ENCODE data around the gene SOD2. TPM values are rescaled to one million over a fixed set of nuclear protein-coding genes. Genes with fewer than 3 reads are reported as not detected.

The SOD2 gene
- total and polyA plus RNA-seq, 2 of the 13 experiments (the other 11 are each of a cell fraction or from before 2014, with no cell fraction given), result 304 to 309 TPM

- 0 out of 2 replicates have a peak, but pooled peaks have one; percentile 19 for TF ChIP-seq ZKSCAN1 (IDR thresholded peaks at IDR 0.05; ENCODE audit: low read length)
- TF ChIP-seq DBP (CRISPR knock-in tag; IDR thresholded peaks at IDR 0.05; ENCODE audit: not compliant biosample characterization), result peak; percentile 99
- peak; percentile 99 for TF ChIP-seq PHF8 (CRISPR knock-in tag; IDR thresholded peaks at IDR 0.05)
- TF ChIP-seq RBAK (CRISPR knock-in tag; IDR thresholded peaks at IDR 0.05), result 0 out of 2 replicates have a peak, but pooled peaks have one; percentile 64
- peak; percentile 89 for TF ChIP-seq TEAD3 (CRISPR knock-in tag; optimal IDR thresholded peaks at IDR 0.05; ENCODE audit: borderline replicate concordance)
- peak; percentile 100 for TF ChIP-seq ZNF782 (CRISPR knock-in tag; IDR thresholded peaks at IDR 0.05; ENCODE audit: borderline replicate concordance)
- TF ChIP-seq SRSF9 (IDR thresholded peaks at IDR 0.05; ENCODE audit: borderline replicate concordance, insufficient read depth, low read depth, low read length, poor library complexity, severe bottlenecking), result no peak
- TF ChIP-seq ZNF329 (CRISPR knock-in tag; IDR thresholded peaks at IDR 0.05; ENCODE audit: low read depth), result peak; percentile 88
- TF ChIP-seq TAF15 (IDR thresholded peaks at IDR 0.05; ENCODE audit: low read depth, low read length, poor library complexity, severe bottlenecking), result peak; percentile 35
- TF ChIP-seq RFX3 (CRISPR knock-in tag; IDR thresholded peaks at IDR 0.05), result peak; percentile 41; the same call in 1 of the 2 replicates
- no peak for TF ChIP-seq ZFP62 (CRISPR knock-in tag; IDR thresholded peaks at IDR 0.05)
- TF ChIP-seq SMAD1 (CRISPR knock-in tag; IDR thresholded peaks at IDR 0.05; ENCODE audit: borderline replicate concordance, low read depth), result peak; percentile 94
- peak; percentile 97; the same call in 1 of the 2 replicates for TF ChIP-seq ARHGAP35 (CRISPR knock-in tag; IDR thresholded peaks at IDR 0.05; ENCODE audit: borderline replicate concordance)
- TF ChIP-seq ZNF350 (CRISPR knock-in tag; IDR thresholded peaks at IDR 0.05; ENCODE audit: borderline replicate concordance, low read depth), result peak; percentile 99
- TF ChIP-seq RAD21 (CRISPR knock-in tag; IDR thresholded peaks at IDR 0.05), result peak; percentile 62
- peak; percentile 86 to 97 for TF ChIP-seq POLR2A (IDR thresholded peaks at IDR 0.05; ENCODE audit: insufficient read depth in 1 of 2, low read depth in 2 of 2, low read length in 2 of 2)
- peak; percentile 52; the same call in 1 of the 2 replicates for TF ChIP-seq PAF1 (CRISPR knock-in tag; IDR thresholded peaks at IDR 0.05)
- no peak for TF ChIP-seq KAT2B (IDR thresholded peaks at IDR 0.05; ENCODE audit: borderline replicate concordance, low read depth, low read length)
- peak; percentile 99 for TF ChIP-seq MZF1 (CRISPR knock-in tag; IDR thresholded peaks at IDR 0.05; ENCODE audit: borderline replicate concordance)
- peak; percentile 99 for TF ChIP-seq HDAC2 (CRISPR knock-in tag; IDR thresholded peaks at IDR 0.05)
- TF ChIP-seq ZNF546 (CRISPR knock-in tag; conservative IDR thresholded peaks at IDR 0.05), result peak; percentile 97
- TF ChIP-seq PRPF4 (IDR thresholded peaks at IDR 0.05; ENCODE audit: low read depth, low read length, poor library complexity, severe bottlenecking), result no peak
- TF ChIP-seq ZNF160 (CRISPR knock-in tag; IDR thresholded peaks at IDR 0.05), result peak; percentile 93
- TF ChIP-seq ASH2L (IDR thresholded peaks at IDR 0.05; ENCODE audit: insufficient read length, low read depth, low read length), result peak; percentile 95
- peak; percentile 94 for TF ChIP-seq PBX3 (CRISPR knock-in tag; IDR thresholded peaks at IDR 0.05; ENCODE audit: borderline replicate concordance)
- peak; percentile 58; the same call in 1 of the 2 replicates for TF ChIP-seq SSRP1 (CRISPR knock-in tag; IDR thresholded peaks at IDR 0.05)
These were observed 34.1 kb upstream of the SOD2 start, which contains the start of gene WTAP (continued) for GRCh38 chr6:159726918-159727716.
